Mesendoderm (in vitro differentiated cells): ENCODE measurements around the gene DNASE2B. TPM values are rescaled to one million over a fixed set of nuclear protein-coding genes. Genes with fewer than 3 reads are reported as not detected.
A peak's percentile ranks its signal among the peaks of the same experiment; 100 is the strongest.

Experiments
- DNase-seq: peaks from one replicate; pipeline ENCODE4 v3.0.0; 2013
- H2AK5ac ChIP-seq: 2 replicates; pipeline ENCODE4 v1.6.1; 2013; ENCODE audit warnings: low read length, inconsistent platforms
- H2BK120ac ChIP-seq: 2 replicates; pipeline ENCODE4 v1.6.1; 2013; ENCODE audit warnings: low read depth, mild to moderate bottlenecking, low read length, moderate library complexity, mixed read lengths
- H2BK15ac ChIP-seq: replicated peaks from 2 replicates; pipeline ENCODE4 v1.6.1; 2013; ENCODE audit warnings: low read depth, mild to moderate bottlenecking, moderate library complexity
- H2BK5ac ChIP-seq: 2 replicates; pipeline ENCODE4 v1.6.1; 2013; ENCODE audit warnings: low read length, inconsistent platforms
- H3K18ac ChIP-seq: 2 replicates; pipeline ENCODE4 v1.6.1; 2013; ENCODE audit warnings: mild to moderate bottlenecking, low read length, mixed read lengths
- H3K23ac ChIP-seq: one replicate; pipeline ENCODE4 v1.6.1; 2013; ENCODE audit warnings: low read length
- H3K27ac ChIP-seq: 2 replicates; pipeline ENCODE4 v1.5.1; 2013; ENCODE audit warnings: low read depth, mild to moderate bottlenecking, inconsistent platforms, low read length, moderate library complexity
- H3K27me3 ChIP-seq: 2 replicates; pipeline ENCODE4 v1.6.1; 2013; ENCODE audit warnings: low read length, control low read depth, mild to moderate bottlenecking, inconsistent platforms; ENCODE audit not compliant: insufficient read depth, poor library complexity
- H3K36me3 ChIP-seq: 2 replicates; pipeline ENCODE4 v1.6.1; 2013; ENCODE audit warnings: low read length, inconsistent platforms; ENCODE audit not compliant: control insufficient read depth, insufficient read depth
- H3K4ac ChIP-seq: one replicate; pipeline ENCODE4 v1.6.1; 2013; ENCODE audit warnings: low read depth, mild to moderate bottlenecking, low read length, moderate library complexity
- H3K4me1 ChIP-seq: 2 replicates; pipeline ENCODE4 v1.6.1; 2013; ENCODE audit warnings: low read depth, low read length, inconsistent platforms; ENCODE audit not compliant: control insufficient read depth
- H3K4me2 ChIP-seq: 2 replicates; pipeline ENCODE4 v1.6.1; 2013; ENCODE audit warnings: low read length
- H3K4me3 ChIP-seq: 2 replicates; pipeline ENCODE4 v1.5.1; 2013; ENCODE audit warnings: mild to moderate bottlenecking, low read length
- H3K56ac ChIP-seq: one replicate; pipeline ENCODE4 v1.6.1; 2013; ENCODE audit warnings: low read length
- H3K79me1 ChIP-seq: 2 replicates; pipeline ENCODE4 v1.6.1; 2013; ENCODE audit warnings: low read length, inconsistent platforms
- H3K79me2 ChIP-seq: 2 replicates; pipeline ENCODE4 v1.6.1; 2013; ENCODE audit warnings: mild to moderate bottlenecking, low read length; ENCODE audit not compliant: control insufficient read depth, insufficient read depth
- H3K9ac ChIP-seq: 2 replicates; pipeline ENCODE4 v1.6.1; 2013; ENCODE audit warnings: low read length, inconsistent platforms
- H4K5ac ChIP-seq: one replicate; pipeline ENCODE4 v1.6.1; 2013; ENCODE audit warnings: low read length
- H4K8ac ChIP-seq: one replicate; pipeline ENCODE4 v1.6.1; 2013; ENCODE audit warnings: low read depth, mild to moderate bottlenecking, control low read depth, low read length, moderate library complexity
- WGBS: extraction: QIAGEN DNeasy Blood & Tissue Kit; methylation state at CpG from one replicate; pipeline ENCODE4 v1.1.7; 2013; ENCODE audit warnings: low lambda C conversion rate, missing lambda C conversion rate; ENCODE audit not compliant: insufficient coverage; ENCODE audit errors: extremely low coverage; 5-methylcytosine and 5-hydroxymethylcytosine counted together
- polyA plus RNA-seq, 2 experiments: library from polyadenylated mRNA; stranded (reverse); fragments of 200-250 nt; gene quantifications; one replicate each; pipeline ENCODE4 v1.2.3, GENCODE V29; 2013

The DNASE2B gene, protein sequence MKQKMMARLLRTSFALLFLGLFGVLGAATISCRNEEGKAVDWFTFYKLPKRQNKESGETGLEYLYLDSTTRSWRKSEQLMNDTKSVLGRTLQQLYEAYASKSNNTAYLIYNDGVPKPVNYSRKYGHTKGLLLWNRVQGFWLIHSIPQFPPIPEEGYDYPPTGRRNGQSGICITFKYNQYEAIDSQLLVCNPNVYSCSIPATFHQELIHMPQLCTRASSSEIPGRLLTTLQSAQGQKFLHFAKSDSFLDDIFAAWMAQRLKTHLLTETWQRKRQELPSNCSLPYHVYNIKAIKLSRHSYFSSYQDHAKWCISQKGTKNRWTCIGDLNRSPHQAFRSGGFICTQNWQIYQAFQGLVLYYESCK
- not detected for polyA plus RNA-seq (2013, experiment 1 of 2)
- polyA plus RNA-seq (2013, experiment 2 of 2), result not detected

DNA sequence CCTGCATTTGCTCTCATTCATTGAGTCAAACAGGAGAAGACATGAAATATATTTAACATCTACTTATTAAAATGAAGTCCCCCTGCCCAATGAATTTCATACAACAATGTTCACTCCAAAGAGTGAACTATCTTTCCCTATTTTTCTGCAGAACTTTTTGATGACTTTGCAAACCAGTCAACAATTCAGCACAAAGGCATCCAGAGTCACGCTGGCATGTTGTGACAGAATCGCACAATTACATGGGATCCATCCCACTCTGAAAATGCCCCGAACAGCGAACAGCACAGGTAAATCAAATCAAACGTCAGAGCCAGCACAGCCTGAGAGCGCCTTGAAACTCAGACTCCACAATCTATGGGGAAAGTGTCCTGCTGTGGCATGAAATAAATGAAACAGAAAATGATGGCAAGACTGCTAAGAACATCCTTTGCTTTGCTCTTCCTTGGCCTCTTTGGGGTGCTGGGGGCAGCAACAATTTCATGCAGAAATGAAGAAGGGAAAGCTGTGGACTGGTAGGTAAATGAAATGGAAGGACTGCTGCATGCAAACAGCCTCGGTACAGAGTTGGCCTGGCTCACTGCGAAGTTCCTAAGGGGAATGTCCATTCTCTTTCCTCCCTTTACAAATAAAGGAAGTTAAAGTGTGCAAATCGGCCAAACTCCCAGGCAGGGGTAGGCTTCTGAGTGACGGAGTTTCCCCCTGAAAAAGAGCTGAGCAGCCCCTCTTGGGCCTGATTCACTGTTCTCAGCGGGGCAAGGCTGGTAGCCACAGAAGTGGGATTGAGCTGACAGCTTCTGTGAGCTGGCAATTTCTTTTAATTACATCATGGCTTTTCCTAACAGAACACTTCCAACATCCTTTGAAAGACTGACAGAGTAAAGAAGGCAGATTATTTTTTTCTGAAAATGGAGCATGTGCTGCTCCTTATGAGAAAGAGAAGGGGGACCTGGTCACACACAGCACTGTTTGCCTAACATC is at the start of gene DNASE2B:
Gene DNASE2B, plus strand, starts transcription at position 310 of the 981 bp plus-strand sequence. Its CDS starts 81 bp downstream, at position 391.
- no peak within 1 kb of the TSS for H4K5ac ChIP-seq
- no peak within 1 kb of the TSS for H3K9ac ChIP-seq
- no peak within 1 kb of the TSS for H2BK120ac ChIP-seq
- H3K36me3 ChIP-seq, result no peaks in the 10 kb centered on the region
- no peak within 1 kb of the TSS for H3K4ac ChIP-seq
- no peak within 1 kb of the TSS for H2BK5ac ChIP-seq
- H2BK15ac ChIP-seq, result no peak within 1 kb of the TSS
- no peaks in the 10 kb centered on the region for H3K4me1 ChIP-seq
- no peak within 1 kb of the TSS for H4K8ac ChIP-seq
- H3K18ac ChIP-seq, result no peak within 1 kb of the TSS
- H2AK5ac ChIP-seq, result no peak within 1 kb of the TSS
- H3K4me2 ChIP-seq, result no peak within 1 kb of the TSS
- no peaks in the 10 kb centered on the region for H3K79me1 ChIP-seq
- DNase-seq, result no peak
- H3K56ac ChIP-seq, result no peak within 1 kb of the TSS
- no peaks in the 10 kb centered on the region for H3K27me3 ChIP-seq
- no peak within 1 kb of the TSS for H3K27ac ChIP-seq
- H3K79me2 ChIP-seq, result no peaks in the 10 kb centered on the region
- no CpG with 5 or more reads among the region's 11 CpGs for WGBS
- no peak within 1 kb of the TSS for H3K23ac ChIP-seq
- H3K4me3 ChIP-seq, result no peak within 1 kb of the TSS

DNA sequence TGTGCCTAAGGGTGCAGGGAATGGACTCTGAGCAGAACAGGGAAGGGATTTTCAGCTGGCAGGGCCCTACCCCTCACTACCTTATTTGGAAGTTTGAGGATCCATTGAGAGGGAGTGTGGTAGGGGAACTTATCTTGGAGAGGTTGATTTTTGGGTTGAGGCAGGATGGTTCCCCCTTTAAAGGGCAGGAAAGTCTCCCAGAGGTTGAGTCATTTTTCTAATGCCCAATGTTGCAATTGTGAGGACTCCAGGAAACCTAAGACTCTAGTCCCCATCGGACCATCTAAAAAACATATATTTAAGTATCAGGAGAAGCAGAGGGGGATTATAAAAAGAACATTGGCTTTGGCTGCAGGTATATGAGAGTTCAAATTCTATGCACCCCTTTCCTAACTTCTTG is 49.5 kb upstream of the DNASE2B start:
- Histone ChIP-seq H3K27ac (no peak overlapping the region), H3K23ac (no peak overlapping the region), H3K9ac (no peak overlapping the region), H3K27me3 (no peaks in the 10 kb centered on the region), H3K4me1 (no peaks in the 10 kb centered on the region), H2BK120ac (no peak overlapping the region), H4K8ac (no peak overlapping the region), H2AK5ac (no peak overlapping the region), H3K4me2 (no peak overlapping the region), H3K4me3 (no peak overlapping the region), H3K56ac (no peak overlapping the region), H3K36me3 (no peaks in the 10 kb centered on the region), H3K4ac (no peak overlapping the region), H2BK5ac (no peak overlapping the region), H4K5ac (no peak overlapping the region), H3K79me2 (no peaks in the 10 kb centered on the region), H2BK15ac (no peak overlapping the region), H3K18ac (no peak overlapping the region), H3K79me1 (no peaks in the 10 kb centered on the region)
- no peak for DNase-seq
- WGBS, result no CpG with 5 or more reads among the region's 1 CpG

- no peak for DNase-seq
- no CpG with 5 or more reads among the region's 3 CpGs for WGBS
- no peaks in the 10 kb centered on the region for H3K27me3 ChIP-seq
These were observed 48.2 kb upstream of the DNASE2B start for GRCh38 chr1:84350104-84350503.

GRCh38 chr1:84350550-84350949 is 47.7 kb upstream of the DNASE2B start:
- H3K79me2 ChIP-seq, result no peaks in the 10 kb centered on the region
- no peak overlapping the region for H2AK5ac ChIP-seq
- H3K4me1 ChIP-seq, result no peaks in the 10 kb centered on the region
- H3K4ac ChIP-seq, result no peak overlapping the region
- H3K18ac ChIP-seq, result no peak overlapping the region
- H4K8ac ChIP-seq, result no peak overlapping the region
- no peaks in the 10 kb centered on the region for H3K36me3 ChIP-seq
- no peak overlapping the region for H3K27ac ChIP-seq
- no peaks in the 10 kb centered on the region for H3K27me3 ChIP-seq
- H3K9ac ChIP-seq, result no peak overlapping the region
- no peaks in the 10 kb centered on the region for H3K79me1 ChIP-seq
- no CpG with 5 or more reads among the region's 3 CpGs for WGBS
- H2BK15ac ChIP-seq, result no peak overlapping the region
- H3K4me3 ChIP-seq, result no peak overlapping the region
- no peak overlapping the region for H2BK5ac ChIP-seq
- H3K4me2 ChIP-seq, result no peak overlapping the region
- no peak overlapping the region for H4K5ac ChIP-seq
- DNase-seq, result no peak
- no peak overlapping the region for H3K23ac ChIP-seq
- H2BK120ac ChIP-seq, result no peak overlapping the region
- no peak overlapping the region for H3K56ac ChIP-seq

More at GRCh38 chr1:84350104-84350503, 48.2 kb upstream of the DNASE2B start:
- Histone ChIP-seq H2BK120ac (no peak overlapping the region), H2AK5ac (no peak overlapping the region), H3K4me3 (no peak overlapping the region), H4K5ac (no peak overlapping the region), H3K4me2 (no peak overlapping the region), H3K4me1 (no peaks in the 10 kb centered on the region), H3K79me2 (no peaks in the 10 kb centered on the region), H3K9ac (no peak overlapping the region), H3K36me3 (no peaks in the 10 kb centered on the region), H3K56ac (no peak overlapping the region), H2BK15ac (no peak overlapping the region), H3K4ac (no peak overlapping the region), H3K79me1 (no peaks in the 10 kb centered on the region), H3K18ac (no peak overlapping the region), H3K27ac (no peak overlapping the region), H3K23ac (no peak overlapping the region), H2BK5ac (no peak overlapping the region), H4K8ac (peak overlapping the region; percentile 14)

DNA sequence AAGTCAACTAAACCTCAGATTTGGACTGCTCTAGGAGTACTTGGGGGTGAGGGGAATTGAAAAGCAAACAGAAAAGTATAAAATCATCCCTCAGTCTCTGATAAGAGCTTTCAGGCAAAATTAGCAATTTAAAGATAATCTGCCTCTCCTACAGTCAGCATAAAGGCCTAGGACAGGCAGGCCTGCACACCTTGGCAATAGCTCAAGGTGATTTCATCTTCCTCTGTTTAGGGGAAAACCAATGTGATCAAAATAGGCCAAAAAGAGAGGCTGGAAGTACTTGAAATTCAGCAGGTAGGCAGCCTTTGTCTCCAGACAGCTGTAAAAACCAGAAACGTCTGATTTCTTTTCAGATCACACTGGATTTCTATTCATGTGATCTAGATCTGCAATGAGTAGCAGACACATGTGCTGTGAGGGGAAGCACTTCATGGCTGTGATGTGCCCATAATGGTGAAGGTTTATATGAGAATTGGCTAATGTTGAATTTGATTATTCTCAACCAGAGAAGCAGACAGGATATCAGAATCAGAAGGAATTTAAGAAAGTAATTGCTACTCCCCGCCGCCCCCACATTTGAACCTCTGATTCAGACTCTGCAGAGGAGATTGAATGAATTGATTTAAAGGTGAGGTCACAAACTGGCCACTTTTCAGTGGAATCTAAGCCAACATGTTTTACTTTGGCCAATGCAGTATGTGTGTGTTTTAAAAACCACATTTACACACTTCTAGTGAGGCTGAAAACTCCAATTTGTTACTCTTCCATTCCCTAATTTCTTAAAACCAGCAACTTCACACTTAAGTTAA is 45.8 kb upstream of the DNASE2B start:
- H3K9ac ChIP-seq, result no peak overlapping the region
- H3K4me3 ChIP-seq, result no peak overlapping the region
- H3K4me1 ChIP-seq, result no peaks in the 10 kb centered on the region
- no peaks in the 10 kb centered on the region for H3K79me2 ChIP-seq
- no peaks in the 10 kb centered on the region for H3K27me3 ChIP-seq
- H4K5ac ChIP-seq, result no peak overlapping the region
- no peak overlapping the region for H2BK15ac ChIP-seq
- no CpG with 5 or more reads among the region's 3 CpGs for WGBS
- no peak overlapping the region for H4K8ac ChIP-seq
- H2BK120ac ChIP-seq, result no peak overlapping the region
- no peak overlapping the region for H3K27ac ChIP-seq
- H3K4ac ChIP-seq, result no peak overlapping the region
- DNase-seq, result no peak
- H2BK5ac ChIP-seq, result no peak overlapping the region
- H3K79me1 ChIP-seq, result no peaks in the 10 kb centered on the region
- no peak overlapping the region for H2AK5ac ChIP-seq
- no peak overlapping the region for H3K23ac ChIP-seq
- no peak overlapping the region for H3K4me2 ChIP-seq
- no peaks in the 10 kb centered on the region for H3K36me3 ChIP-seq
- H3K56ac ChIP-seq, result no peak overlapping the region
- H3K18ac ChIP-seq, result no peak overlapping the region
